Ovary (tissue), 9 donors: Measurements from ENCODE around the gene METRN. TPM values are rescaled to one million over a fixed set of nuclear protein-coding genes. Genes with fewer than 3 reads are reported as not detected.
"Not testable (repeated sequence)": the region's sequence is repeated elsewhere in the genome, so short reads cannot be mapped to it uniquely, and the experiment has no call there.

Source experiments
- DNase-seq, 5 donors: peaks; one replicate each; pipeline ENCODE4 v3.0.0-alpha.2; 2019 to 2020
- H3K27ac ChIP-seq, 2 donors: fragments of 200-600 bp; one replicate each; pipeline versions ENCODE4 v1.5.1 to v1.8.0; 2019 to 2022
- H3K27me3 ChIP-seq: fragments of 200-600 bp; one replicate; pipeline ENCODE4 v1.8.0; 2022
- H3K36me3 ChIP-seq: fragments of 200-600 bp; sonication (generic); one replicate; pipeline ENCODE4 v1.5.1; 2019
- H3K4me1 ChIP-seq: one replicate; pipeline ENCODE4 v1.8.1; 2013; ENCODE audit warnings: mild to moderate bottlenecking, moderate library complexity; ENCODE audit not compliant: insufficient read depth
- H3K4me3 ChIP-seq: fragments of 200-600 bp; sonication (generic); one replicate; pipeline ENCODE4 v1.5.1; 2017
- H3K9me3 ChIP-seq, 2 donors: fragments of 200-600 bp in 1 of 2; sonication (generic) in 1 of 2; one replicate each; pipeline versions ENCODE4 v1.5.1 to v1.8.1; 2013 to 2019; ENCODE audit warnings: mild to moderate bottlenecking in 1 of 2, moderate library complexity in 1 of 2
- EP300 ChIP-seq: sonication (generic); formaldehyde crosslinking; IDR thresholded peaks from one replicate; pipeline ENCODE4 v1.6.1; 2017; ENCODE audit warnings: antibody characterized with exemption
- POLR2A ChIP-seq: fragments of 450-650 bp; IDR thresholded peaks from one replicate; pipeline ENCODE4 v1.6.1; 2017; ENCODE audit warnings: antibody characterized with exemption, mild to moderate bottlenecking, moderate library complexity
- WGBS, 3 donors: extraction: QIAGEN DNeasy Blood & Tissue Kit in 1 of 3; methylation state at CpG; one replicate each; pipeline versions ENCODE4 v1.1.5 to v1.1.7; 2013 to 2017; 5-methylcytosine and 5-hydroxymethylcytosine counted together
- intact Hi-C, 4 donors: fragments of 100-400 bp; cut with DNase I; formaldehyde crosslinking; loops; one replicate each; pipeline versions ENCODE4 v1.11.0 to v1.15.1; 2022 to 2023
- polyA plus RNA-seq, 2 donors: library from polyadenylated mRNA; stranded (reverse); fragments of 200-250 nt in 1 of 2; fragments of 350-450 nt in 1 of 2; fragmentation: Illumina TruSeq in 1 of 2; extraction: RNeasy Lipid Tissue Mini Kit (QIAGEN cat#74804) in 1 of 2; gene quantifications; one replicate each; pipeline ENCODE4 v1.2.3, GENCODE V29; 2013 to 2014
- total RNA-seq, 7 donors: library from RNA; depleted of rRNA in 2 of 7; stranded (reverse); fragments of >200 nt in 2 of 7; fragmentation: NEBNext Ultra II Directional in 3 of 7; extraction: Animal tissue kit (Norgen Biotek cat#: 25700) in 3 of 7; gene quantifications; one replicate each; pipeline versions ENCODE4 v1.1.0 to v1.2.4, GENCODE V29; 2016 to 2023
- TF ChIP-seq, protein P1 (sequence below), 3 donors: fragments of 450-650 bp in 2 of 3; fragments of 200-600 bp in 1 of 3; IDR thresholded peaks; one replicate each; pipeline versions ENCODE4 v1.5.1 to v1.8.0; 2016 to 2022; ENCODE audit warnings: antibody characterized with exemption in 3 of 3, mild to moderate bottlenecking in 1 of 3
- donor health status: DM: no; HTN: no; CAD: no; lungs with moderate emphysema.
- donor health status: DM: no; HTN: no; CAD: no.
- donor health status: Bipolar disorder and iron deficiency.
- donor health status: DM: yes; HTN: yes; CAD: no.
- donor health status: DM: no; HTN: no; CAD: no.
- donor health status: DM: yes; HTN: yes; CAD: no.

The METRN gene
- total and polyA plus RNA-seq, 9 donors, result 0.40 to 57.1 (median 10.4) TPM

- no peaks in the 10 kb centered on the region for H3K36me3 ChIP-seq
- peak; percentile 84 to 93 (median 90) for DNase-seq
- TF ChIP-seq, protein P1, sequence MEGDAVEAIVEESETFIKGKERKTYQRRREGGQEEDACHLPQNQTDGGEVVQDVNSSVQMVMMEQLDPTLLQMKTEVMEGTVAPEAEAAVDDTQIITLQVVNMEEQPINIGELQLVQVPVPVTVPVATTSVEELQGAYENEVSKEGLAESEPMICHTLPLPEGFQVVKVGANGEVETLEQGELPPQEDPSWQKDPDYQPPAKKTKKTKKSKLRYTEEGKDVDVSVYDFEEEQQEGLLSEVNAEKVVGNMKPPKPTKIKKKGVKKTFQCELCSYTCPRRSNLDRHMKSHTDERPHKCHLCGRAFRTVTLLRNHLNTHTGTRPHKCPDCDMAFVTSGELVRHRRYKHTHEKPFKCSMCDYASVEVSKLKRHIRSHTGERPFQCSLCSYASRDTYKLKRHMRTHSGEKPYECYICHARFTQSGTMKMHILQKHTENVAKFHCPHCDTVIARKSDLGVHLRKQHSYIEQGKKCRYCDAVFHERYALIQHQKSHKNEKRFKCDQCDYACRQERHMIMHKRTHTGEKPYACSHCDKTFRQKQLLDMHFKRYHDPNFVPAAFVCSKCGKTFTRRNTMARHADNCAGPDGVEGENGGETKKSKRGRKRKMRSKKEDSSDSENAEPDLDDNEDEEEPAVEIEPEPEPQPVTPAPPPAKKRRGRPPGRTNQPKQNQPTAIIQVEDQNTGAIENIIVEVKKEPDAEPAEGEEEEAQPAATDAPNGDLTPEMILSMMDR (IDR thresholded peaks at IDR 0.05), result peak; percentile 89 to 100 (median 97)
- TF ChIP-seq EP300, result no peak
- TF ChIP-seq POLR2A, result peak; percentile 51
- no peaks in the 10 kb centered on the region for H3K9me3 ChIP-seq
- H3K27me3 ChIP-seq, result no peaks in the 10 kb centered on the region
- WGBS, 3 donors, result 0 to 1% (median 1%) methylated on average over 60 to 79 of the region's 79 CpGs
- H3K4me1 ChIP-seq, result peaks cover 9% of the 10 kb centered on the region
- intact Hi-C loops, result no loop called here
- H3K4me3 ChIP-seq, result peak within 1 kb of the TSS; percentile 76
- H3K27ac ChIP-seq, result no peak within 1 kb of the TSS
Measured at GRCh38 chr16:740764-741505, 26.0 kb downstream of the METRN start, which contains the start of gene CIAO3. Gene CIAO3 (minus strand): TSS chr16:740997. CDS start chr16:740985, 12 bp downstream.

DNA sequence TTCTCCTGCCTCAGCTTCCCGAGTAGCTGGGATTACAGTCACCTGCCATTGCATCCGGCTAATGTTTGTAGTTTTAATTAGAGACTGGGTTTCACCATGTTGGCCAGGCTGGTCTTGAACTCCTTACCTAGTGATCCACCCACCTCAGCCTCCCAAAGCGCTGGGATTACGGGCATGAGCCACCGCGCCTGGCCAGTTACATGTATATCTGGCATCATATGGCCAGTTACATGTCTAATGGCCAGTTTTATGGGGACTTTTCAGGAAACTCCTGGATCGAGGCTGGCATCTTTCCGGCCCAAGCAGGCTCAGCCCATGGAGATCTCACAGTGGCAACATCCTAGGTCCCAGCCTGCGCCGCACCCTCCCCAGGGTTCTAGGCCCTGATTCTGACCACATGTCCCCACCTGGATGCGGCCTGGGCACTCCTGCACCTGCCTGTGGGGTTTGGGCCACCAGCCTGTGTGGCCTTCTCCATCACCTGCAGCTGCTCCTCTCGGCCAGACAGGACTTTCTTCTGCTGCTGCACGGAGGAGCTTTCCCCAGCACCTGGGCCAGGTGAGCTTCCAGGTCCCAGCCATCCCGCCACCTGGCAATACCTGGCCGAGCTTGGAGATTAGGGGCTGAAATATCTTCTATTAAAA, 27.2 kb downstream of the METRN start:
- H3K27ac ChIP-seq, result no peak overlapping the region
- DNase-seq, result peak in 1 of 5 donors; percentile 9
- no peaks in the 10 kb centered on the region for H3K27me3 ChIP-seq
- H3K9me3 ChIP-seq, result no peaks in the 10 kb centered on the region
- no peaks in the 10 kb centered on the region for H3K36me3 ChIP-seq
- peaks cover 9% of the 10 kb centered on the region for H3K4me1 ChIP-seq
- intact Hi-C loops, result no loop called here
- no peak overlapping the region for H3K4me3 ChIP-seq
- TF ChIP-seq, protein P1 (IDR thresholded peaks at IDR 0.05), result no peak
- no peak for TF ChIP-seq EP300
- no peak for TF ChIP-seq POLR2A
- WGBS, 3 donors, result 85 to 89% (median 85%) methylated on average over 15 of the region's 15 CpGs

DNA sequence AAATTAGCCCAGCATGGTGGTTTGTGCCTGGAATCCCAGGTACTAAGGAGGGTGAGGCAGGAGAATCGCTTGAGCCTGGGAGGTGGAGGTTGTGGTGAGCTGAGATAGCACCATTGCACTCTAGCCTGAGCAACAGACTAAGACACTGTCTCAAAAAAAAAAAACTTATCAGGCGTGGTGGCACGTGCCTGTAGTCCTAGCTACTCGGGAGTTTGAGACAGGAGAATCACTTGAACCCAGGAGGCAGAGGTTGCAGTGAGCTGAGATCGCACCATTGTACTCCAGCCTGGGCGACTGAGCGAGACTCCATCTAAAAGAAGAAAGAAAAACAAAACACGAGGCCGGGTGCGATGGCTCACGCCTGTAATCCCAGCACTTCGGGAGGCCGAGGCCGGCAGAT, 28.0 kb downstream of the METRN start:
- H3K27ac ChIP-seq, H3K36me3 ChIP-seq, H3K27me3 ChIP-seq, H3K4me3 ChIP-seq, H3K9me3 ChIP-seq, DNase-seq, H3K4me1 ChIP-seq, intact Hi-C loops: not testable (repeated sequence)
- WGBS, 3 donors, result 66 to 78% (median 69%) methylated on average over 14 of the region's 14 CpGs

GRCh38 chr16:743794-744500, 29.0 kb downstream of the METRN start:
- H3K27ac ChIP-seq, result no peak overlapping the region
- H3K27me3 ChIP-seq, result no peaks in the 10 kb centered on the region
- no peaks in the 10 kb centered on the region for H3K9me3 ChIP-seq
- intact Hi-C loops, result no loop called here
- H3K4me1 ChIP-seq, result peaks cover 9% of the 10 kb centered on the region
- DNase-seq, result no peak
- TF ChIP-seq, protein P1 (IDR thresholded peaks at IDR 0.05), result no peak
- TF ChIP-seq POLR2A (no peak), EP300 (no peak)
- H3K4me3 ChIP-seq, result no peak overlapping the region
- 70 to 77% (median 74%) methylated on average over 21 of the region's 21 CpGs for WGBS, 3 donors
- H3K36me3 ChIP-seq, result no peaks in the 10 kb centered on the region
